ENCODE results near the gene SPOCK1.

SPOCK1 gene

GRCh38 chr5:137186759-137187461 is 312.2 kb downstream of the SPOCK1 start:
- DNase-seq: no peak

- DNase-seq: no peak
These were observed 313.9 kb downstream of the SPOCK1 start for GRCh38 chr5:137185193-137185592.

- DNase-seq: no peak
These were observed 314.4 kb downstream of the SPOCK1 start for GRCh38 chr5:137184734-137185133.

- DNase-seq: no peak
These were observed 316.6 kb downstream of the SPOCK1 start for GRCh38 chr5:137182576-137182975.

GRCh38 chr5:137181667-137182066 is 317.5 kb downstream of the SPOCK1 start:
- DNase-seq: no peak

GRCh38 chr5:137179203-137179602 is 319.9 kb downstream of the SPOCK1 start:
- DNase-seq: no peak

GRCh38 chr5:137176609-137177008 is 322.5 kb downstream of the SPOCK1 start:
- no peak for DNase-seq

GRCh38 chr5:137176126-137176525 is 323.0 kb downstream of the SPOCK1 start:
- no peak for DNase-seq

GRCh38 chr5:137174196-137174595 is 324.9 kb downstream of the SPOCK1 start:
- DNase-seq: no peak

- DNase-seq: no peak
These were observed 326.9 kb downstream of the SPOCK1 start for GRCh38 chr5:137172258-137172657.

GRCh38 chr5:137167187-137167586 is 331.9 kb downstream of the SPOCK1 start:
- no peak for DNase-seq

- DNase-seq: no peak
These were observed 334.2 kb downstream of the SPOCK1 start for GRCh38 chr5:137164961-137165360.

GRCh38 chr5:137164536-137164935 is 334.6 kb downstream of the SPOCK1 start:
- no peak for DNase-seq

GRCh38 chr5:137158691-137159090 is 340.4 kb downstream of the SPOCK1 start:
- no peak for DNase-seq

- no peak for DNase-seq
These were observed 342.9 kb downstream of the SPOCK1 start for GRCh38 chr5:137156180-137156579.

- DNase-seq: no peak
These were observed 343.7 kb downstream of the SPOCK1 start for GRCh38 chr5:137155261-137156000.

GRCh38 chr5:137152616-137153015 is 346.5 kb downstream of the SPOCK1 start:
- no peak for DNase-seq

- DNase-seq: no peak
These were observed 350.5 kb downstream of the SPOCK1 start for GRCh38 chr5:137148655-137149054.

GRCh38 chr5:137148159-137148558 is 351.0 kb downstream of the SPOCK1 start:
- DNase-seq: no peak

GRCh38 chr5:137147346-137147745 is 351.8 kb downstream of the SPOCK1 start:
- no peak for DNase-seq

- DNase-seq: no peak
These were observed 352.7 kb downstream of the SPOCK1 start for GRCh38 chr5:137146402-137146890.

- no peak for DNase-seq
These were observed 353.4 kb downstream of the SPOCK1 start for GRCh38 chr5:137145721-137146120.

GRCh38 chr5:137144656-137145055 is 354.5 kb downstream of the SPOCK1 start:
- DNase-seq: no peak
